ENCODE results near the gene CFDP1.
"Not testable (repeated sequence)": the region's sequence is repeated elsewhere in the genome, so short reads cannot be mapped to it uniquely, and the experiment has no call there.

CFDP1 gene

DNA sequence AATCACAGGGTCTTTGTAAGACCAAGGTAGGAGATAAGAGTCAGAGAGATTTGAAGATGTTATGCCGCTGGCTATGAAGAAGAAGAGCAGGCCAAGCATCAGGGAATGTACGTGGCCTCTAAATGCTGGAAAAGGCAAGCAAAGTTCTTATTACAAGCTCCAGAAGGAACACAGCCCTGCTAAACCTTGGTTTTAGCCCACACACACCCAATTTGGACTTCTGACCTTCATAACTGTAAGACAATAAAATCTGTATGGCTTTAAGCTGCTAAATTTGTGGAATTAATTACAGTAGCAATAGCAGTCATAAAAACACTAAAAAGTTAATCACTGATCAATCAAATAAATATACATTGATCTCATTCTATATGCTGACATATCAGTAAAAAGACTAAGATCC lies 25.1 kb upstream of the CFDP1 start:
- no peak for DNase-seq

DNA sequence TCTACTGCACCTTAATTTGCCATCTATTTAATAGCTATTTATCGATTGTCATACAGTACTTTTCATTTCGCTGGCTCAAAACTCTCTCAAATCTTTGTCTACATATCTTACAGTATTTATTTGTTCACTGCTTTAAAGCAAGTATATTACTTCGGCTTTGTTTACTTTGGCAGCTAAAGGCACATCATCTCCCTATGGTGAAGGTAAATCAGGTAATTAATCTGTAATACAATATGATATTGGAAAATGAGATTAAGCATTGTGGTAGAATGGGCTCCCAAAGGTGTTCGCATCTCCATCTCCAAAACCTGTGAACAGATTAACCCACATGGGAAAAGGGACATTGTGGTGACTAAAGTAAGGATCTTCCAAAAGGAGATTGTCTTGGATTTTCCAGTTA lies 24.7 kb upstream of the CFDP1 start:
- no peak for DNase-seq

DNA sequence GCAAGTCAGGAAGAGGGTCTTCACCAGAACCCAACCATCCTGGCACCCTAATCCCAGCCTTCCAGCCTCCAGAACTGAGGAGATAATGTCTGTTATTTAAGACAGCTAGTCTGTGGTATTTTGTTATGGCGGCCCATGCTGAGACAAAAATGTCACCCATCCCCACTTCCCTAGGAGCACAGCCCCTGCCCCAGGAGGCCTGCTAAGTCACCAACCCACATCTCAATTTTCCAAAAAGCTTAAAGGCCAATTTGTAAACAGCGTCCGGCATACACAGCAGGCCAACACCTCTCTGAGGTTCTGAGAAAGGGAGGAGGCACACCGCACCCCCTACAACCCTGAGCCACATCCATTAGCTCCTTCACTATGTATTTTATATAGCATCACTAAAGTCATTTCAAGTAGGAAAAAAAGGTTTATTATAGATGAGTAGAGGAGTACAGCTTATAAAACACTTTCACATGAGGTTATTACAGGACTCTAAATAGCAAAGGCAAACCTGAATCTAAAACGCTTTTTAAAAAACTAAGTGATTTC lies 24.2 kb upstream of the CFDP1 start:
- no peak for DNase-seq

DNA sequence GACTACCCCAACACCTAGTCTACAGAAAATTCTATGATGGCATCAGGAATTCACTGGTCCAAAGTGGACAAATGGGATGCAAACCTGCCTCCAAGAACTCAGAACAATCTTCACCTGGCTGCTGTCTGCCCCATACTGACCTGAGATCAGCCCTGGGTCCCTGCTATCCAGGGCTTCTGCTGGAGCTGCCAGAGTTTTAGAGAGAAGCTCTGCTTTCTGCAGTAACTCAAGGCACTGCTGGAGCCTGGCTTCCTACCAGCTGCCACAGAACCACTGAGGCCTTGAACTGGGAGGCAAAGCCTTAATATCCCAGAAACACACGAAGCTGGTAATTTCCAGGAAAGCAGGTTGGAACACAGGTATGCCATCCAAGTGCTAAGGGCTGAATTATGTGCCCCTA lies 23.7 kb upstream of the CFDP1 start:
- DNase-seq: no peak

DNA sequence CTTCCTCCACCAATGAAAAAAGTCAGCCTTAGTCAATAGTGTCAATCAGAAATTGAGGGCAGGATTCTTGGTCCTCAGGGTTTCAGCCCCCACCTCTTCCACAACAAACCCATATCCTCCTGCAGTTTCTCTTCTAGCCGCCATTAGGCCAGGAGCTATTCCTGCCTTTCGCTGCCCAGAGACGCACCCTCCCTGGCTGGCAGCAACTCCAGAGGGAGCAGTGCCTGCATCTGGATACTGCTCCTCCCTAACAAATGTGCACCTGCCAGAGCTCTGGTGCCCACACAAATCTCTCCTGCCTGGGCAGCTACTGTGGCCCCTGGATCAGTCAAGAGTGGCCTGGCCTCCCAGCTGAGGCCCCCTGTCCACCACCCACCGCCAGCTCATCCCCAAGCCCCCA lies 23.2 kb upstream of the CFDP1 start:
- not testable (repeated sequence) for DNase-seq

DNA sequence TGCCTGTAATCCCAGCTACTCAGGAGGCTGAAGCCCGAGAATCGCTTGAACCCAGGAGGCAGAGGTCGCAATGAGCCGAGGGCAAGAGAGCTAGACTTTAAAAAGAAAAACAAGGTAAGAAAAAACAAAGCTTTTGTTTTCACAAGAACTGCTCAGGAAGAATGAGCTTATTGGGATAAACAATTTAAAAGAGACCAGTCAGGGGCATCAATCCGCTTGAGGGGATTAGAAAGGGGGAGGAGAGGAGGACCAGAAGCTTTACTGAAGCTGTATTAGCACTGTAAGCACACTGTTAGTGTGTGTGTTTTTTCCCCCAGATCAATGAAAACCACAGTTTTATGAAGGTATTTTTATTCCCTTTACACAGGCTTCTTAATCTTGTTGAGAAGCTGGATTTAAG lies 22.4 kb upstream of the CFDP1 start:
- no peak for DNase-seq

DNA sequence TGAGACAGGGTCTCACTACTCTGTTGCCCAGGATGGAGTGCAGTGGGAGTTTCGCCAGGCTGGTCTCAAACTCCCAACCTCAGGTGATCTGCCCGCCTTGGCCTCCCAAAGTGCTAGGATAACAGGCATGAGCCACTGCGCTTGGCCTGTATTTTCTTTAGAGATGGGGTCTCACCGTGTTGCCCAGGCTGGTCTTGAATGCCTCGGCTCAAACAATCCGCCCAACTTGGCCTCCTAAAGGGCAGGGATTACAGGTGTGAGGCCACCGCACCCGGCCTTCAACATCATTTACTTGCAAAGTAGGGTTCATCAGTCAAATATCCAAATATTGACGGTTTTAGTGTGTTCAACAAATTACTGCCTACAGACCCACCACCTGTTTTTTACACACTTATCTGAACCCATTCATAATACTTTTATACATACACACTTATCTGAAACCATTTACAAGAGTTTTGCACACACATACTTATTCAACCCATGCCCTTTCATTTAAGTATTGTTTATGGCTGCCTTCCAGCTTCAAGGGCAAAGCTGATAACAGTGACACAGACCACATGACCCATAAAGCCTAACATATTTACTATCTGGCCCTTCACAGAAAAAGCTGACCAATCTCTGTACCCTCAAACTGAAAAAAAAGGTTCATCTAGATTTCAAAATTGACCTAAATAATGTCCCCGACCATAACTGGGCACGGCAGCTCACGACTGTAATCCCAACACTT lies 19.3 kb upstream of the CFDP1 start:
- DNase-seq: no peak

DNA sequence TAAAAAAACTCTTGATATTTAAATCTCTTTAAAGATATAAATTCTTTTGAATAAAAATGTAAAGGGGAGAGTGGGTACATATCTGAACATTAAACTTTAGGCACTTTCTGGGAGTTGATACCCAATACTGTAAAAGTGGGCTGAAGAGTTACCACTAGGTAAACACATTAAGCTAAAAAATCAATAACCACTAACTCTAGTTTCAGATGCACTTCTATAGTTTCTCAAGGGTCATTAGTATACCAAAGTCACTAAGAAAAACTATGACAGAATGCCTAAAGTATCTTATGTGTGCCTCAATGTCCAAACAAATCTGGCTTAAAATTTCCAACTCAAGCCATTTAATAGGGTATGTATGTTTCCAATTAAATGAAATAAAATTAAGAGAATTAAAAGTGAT lies 13.1 kb upstream of the CFDP1 start:
- DNase-seq: no peak

DNA sequence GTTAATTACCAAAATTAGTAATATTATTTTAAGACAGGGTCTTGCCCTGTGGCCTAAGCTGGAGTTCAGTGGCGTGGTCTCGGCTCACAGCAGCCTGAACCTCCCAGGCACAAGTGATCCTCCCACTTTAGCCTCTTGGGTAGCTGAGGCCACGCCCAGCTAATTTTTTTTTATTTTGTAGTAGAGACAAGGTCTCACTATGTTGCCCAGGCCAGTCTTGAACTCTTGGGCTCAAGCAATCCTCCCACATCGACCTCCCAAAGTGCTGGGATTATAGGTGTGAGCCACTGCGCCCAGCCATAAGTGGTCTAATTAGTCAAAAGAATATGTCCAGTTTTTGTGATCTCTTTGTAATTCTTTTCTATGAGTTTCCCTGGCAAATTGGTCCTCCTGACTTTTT lies 12.0 kb upstream of the CFDP1 start:
- no peak for DNase-seq

DNA sequence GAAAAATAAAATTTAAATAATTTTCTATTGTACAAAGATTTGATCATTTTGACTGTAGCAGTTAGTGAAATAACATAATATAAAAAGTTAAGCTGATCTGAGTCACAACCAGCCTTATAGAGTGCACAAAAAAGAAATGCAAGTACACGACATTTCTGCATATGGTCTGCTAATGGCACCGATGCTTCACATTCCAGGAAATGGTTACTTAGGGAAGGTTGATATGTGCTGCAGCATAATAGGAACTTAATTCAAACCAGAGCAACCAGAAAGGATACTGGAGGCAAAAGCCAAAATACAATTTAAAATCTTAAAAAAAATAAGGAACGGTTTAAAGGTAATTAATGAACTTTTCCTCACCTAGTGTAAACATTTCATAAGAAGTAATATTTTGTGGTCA lies 10.0 kb upstream of the CFDP1 start:
- DNase-seq: no peak

DNA sequence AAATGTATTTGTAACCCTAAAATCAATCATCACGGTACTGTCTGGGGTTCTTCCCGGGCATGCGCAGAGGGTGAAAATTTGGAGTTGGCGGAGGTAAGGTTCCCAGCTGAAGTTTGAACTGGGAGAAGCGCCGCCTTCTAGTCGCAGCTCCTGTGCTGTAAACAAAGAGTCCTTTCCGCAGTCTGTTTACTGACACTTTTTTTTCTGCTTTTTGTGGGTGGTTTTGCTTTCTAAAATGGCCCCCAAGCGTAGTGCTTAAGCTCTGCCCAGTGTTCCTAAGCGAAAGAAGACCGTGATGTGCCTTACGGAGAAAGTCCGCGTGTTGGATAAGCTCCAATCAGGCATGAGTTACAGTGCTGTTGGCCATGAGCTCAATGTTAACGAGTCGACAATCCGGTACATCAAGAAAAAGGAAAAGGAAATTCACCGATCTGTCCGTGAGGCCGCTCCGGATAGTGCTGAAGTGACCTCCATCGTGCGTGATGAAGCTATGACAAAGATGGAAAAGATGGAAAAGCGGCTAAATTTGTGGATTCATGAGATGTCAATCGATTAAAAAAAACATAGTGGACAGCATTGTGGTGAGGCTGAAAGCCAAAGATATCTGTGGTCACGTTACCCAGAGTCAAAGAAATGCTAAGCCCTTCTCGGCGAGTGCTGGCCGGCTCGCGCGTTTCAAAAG lies 570 bp upstream of the CFDP1 start:
- peak; percentile 92 for DNase-seq

DNA sequence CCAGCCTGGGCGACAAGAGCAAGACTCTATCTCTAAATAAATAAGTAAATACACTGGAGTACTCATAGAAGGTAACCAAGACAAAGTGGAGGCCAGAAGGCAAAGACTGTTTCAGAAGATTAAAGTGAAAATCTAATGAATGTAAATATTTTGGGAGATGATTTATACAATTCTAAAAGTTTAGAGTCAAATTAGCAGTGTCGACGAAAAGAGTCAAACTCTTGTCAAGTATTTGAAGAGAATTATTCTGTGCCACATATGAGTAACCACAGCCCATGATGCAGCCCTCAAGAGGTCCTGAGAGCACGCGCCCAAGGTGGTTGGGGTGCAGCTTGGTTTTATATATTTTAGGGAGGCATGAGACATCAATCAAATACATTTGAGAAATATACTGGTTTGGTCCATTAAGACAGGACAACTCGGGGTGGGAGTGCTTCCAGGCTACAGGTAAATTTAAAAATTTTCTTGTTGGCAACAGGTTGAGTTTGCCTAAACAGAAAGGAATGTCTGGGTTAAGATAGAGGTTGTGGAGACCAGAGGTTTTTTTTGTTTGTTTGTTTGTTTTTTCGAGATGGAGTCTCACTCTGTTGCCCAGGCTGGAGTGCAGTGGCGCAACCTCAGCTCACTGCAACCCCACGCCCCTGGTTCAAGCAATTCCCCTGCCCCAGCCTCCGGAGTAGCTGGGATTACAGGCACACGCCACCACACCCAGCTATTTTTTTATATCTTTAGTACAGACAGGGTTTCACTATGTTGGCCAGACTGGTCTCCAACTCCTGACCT lies 3.5 kb downstream of the CFDP1 start:
- DNase-seq: no peak

DNA sequence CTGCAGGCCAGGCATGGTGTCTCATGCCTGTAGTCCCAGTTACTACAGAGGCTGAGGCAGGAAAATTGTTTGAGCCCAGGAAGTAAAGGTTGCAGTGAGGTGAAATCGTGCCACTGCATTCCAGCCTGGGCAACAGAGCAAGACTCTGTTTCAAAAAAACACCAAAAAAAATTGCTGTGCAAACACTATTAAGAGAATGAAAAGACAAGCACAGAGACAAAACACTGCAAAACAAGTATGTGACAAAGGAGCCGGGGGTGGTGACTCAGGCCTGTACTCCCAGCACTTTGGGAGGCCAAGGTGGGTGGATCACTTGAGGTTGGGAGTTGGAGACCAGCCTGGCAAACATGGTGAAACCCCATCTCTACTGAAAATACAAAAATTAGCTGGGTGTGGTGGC lies 6.8 kb downstream of the CFDP1 start:
- DNase-seq: not testable (repeated sequence)

DNA sequence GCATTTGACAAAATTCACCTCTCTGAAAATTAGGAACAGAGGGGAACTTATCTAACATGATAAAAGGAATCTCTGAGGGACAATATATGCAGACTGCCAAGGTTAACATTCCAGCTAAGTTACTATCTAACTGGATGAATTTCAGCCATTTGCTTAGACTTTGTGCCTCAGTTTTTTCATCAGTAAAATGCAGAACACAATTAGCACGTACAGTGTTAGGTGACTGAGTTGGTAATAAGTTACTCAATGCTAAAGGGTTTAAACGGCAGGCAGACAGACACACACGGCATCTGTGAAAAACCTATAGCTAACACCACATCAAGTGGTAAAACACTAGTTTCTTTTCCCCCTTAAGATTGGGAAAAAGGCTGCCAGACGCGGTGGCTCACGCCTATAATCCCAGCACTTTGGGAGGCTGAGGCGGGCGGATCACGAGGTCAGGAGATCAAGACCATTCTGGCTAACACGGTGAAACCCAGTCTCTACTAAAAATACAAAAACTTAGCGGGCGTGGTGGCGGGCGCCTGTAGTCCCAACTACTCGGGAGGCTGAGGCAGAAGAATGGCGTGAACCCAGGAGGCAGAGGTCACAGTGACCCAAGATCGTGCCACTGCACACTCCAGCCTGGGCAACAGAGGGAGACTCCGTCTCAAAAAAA lies 9.1 kb downstream of the CFDP1 start:
- DNase-seq: not testable (repeated sequence)

DNA sequence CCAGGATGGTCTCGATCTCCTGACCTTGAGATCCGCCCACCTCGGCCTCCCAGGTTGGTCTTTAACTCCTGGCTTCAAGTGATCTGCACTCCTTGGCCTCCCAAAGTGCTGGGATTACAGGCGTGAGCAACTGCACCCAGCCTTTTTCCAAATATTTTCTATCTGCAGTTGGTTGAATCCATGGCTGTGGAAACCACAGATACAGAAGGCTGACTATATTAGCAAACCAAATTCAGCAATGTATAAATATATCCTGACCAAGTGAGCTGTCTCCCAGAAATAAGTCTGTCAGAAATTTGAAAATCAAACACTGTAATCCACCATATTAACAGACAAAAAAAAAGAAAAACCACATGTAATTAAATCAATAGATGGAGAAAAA lies 9.6 kb downstream of the CFDP1 start:
- no peak for DNase-seq

DNA sequence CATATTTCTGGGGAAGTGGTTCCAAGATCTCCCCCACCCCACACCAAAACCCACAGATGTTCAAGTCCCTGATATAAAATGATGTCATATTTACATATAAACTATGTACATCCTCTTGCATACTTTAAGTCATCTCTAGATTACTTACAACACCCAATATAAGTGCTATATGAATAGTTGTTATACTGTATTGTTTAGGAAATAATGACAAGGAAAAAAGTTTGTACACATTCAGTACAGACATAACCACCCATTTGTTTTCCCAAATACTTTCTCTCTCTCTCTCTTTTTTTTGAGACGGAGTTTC lies 11.5 kb downstream of the CFDP1 start:
- no peak for DNase-seq

DNA sequence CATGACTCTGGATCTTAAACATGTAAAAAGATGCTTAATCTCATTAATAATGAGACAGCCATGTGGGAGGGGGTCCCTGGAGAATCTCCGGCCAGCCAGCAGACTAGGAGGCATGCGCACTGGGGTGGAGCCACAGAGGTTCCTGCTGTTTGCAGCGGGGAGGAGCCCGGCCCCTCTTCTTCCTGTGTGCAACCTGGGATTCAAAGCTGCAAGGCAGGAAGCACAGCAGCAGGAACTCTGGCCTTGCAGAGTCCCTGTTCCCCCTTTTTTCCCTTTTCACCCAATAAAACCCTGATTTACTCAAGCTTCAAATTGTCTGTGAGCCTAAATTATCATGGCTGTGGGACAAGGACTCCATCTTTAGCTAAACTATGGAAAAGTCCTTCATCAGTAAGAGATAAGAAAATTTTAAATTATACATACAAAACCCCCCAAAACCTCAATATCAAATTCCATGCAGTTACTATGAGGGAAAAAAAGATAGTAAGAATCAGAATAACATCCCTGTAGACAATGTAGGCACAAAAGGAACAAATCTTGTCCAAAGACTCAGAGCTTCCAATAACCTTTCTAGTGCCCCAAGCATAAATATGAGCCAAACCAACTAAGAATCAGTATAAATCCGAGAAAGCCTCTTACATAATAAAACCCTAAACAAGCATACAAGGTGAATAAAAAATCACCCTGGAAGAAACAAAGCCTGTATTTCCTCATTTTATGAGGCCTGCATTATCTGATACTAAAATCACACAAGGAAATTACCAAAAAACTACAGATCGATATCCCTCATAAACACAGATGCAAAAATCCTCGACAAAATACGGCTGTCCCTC lies 12.1 kb downstream of the CFDP1 start:
- peak; percentile 63 to 68 for DNase-seq

DNA sequence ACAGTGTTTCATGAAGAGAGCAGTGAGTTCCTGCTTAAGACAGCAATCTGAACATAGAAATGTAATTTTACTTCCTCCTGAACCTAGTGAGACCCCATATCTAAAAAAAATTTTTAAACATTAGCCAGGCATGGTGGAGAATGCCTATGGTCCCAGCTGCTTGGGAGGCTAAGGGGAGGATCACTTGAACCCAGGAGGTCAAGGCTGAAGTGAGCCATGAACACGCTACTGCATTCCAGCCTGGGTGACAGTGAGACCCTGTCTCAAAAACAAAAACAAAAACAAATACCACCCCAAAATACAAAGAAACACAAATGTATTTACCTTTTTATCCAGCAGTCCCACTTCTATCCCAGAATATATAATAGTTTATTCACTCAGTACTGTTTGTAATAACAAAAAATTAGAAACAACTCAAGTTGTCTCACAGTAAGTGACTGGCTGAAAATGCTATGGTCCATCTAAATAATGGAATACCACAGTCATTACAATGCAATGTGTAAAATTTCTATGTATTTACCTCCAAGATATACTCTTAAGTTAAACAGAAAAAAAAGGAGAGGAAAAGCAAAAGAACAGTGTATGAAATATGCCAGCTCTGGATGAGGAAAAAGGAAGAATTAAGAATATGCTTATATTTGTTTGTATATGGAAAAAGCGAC lies 16.3 kb downstream of the CFDP1 start:
- no peak for DNase-seq

DNA sequence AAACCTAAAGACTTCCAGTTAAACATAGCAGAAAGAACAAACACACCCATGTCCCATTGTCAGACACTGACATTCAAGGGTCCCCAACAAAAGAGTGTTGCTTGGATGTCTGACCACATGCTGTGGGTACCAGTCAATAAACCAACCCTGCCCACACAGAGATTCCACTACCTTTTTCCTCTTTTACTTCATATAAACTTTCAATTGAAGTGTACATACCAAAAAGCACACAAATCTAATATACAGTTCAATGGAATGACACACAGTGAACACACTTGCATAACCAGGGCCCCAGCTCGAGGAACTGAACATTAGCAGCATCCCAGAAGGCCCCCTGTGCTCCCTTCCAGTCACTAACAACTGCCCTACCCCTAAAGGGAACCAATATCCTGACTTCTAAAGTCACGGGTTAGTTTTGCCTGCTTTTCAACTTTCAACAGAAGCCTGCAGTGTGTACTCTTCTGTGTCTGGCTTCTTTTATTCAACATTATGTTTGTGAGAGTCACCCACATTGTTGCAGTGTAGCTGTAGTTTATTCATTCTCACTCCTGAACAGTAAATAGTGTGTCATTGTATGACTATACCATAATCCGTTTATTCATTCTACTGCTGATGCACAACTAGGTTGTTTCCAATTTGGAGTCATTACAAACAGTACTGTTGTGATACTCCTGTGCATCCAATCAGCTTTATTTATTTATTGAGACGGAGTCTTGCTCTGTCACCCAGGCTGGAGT lies 18.0 kb downstream of the CFDP1 start:
- no peak for DNase-seq

DNA sequence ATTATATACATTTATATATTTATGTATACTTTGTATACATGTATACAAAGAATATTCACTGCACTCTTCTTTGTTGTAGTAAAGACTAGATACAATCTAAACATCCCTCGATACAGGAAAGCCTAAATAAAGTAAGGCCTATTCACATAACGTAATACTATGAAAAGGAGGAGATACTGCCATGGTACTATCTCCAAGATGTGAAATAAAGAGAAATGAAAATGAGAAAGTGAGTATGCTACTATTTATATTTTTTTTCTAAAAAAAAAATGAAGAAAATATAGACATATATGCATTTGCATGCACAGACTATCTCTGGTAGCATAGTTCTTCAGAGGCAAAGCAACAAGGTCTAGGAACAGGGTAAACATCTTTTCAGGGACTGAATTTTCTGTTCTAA lies 19.4 kb downstream of the CFDP1 start:
- DNase-seq: no peak

DNA sequence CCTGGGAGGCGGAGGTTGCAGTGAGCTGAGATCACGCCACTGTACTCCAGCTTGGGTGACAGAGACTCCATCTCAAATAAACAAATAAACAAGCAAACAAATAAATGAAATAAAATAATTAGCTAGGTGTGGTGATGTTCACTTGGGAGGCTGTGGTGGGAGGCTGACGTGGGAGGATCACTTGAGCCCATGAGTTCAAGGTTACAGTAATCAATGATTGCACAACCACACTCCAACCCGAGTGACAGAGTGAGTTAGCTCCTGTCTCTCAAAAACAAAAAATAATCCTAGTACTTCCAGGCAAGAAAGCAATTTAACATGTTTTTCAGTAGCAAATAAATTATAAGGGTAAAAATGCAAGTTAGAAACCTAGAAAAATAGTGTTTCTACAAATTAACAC lies 26.4 kb downstream of the CFDP1 start:
- DNase-seq: no peak

All from Kasumi-1 (cell line).